ENCODE data around the gene THEM4.

The THEM4 gene

DNA sequence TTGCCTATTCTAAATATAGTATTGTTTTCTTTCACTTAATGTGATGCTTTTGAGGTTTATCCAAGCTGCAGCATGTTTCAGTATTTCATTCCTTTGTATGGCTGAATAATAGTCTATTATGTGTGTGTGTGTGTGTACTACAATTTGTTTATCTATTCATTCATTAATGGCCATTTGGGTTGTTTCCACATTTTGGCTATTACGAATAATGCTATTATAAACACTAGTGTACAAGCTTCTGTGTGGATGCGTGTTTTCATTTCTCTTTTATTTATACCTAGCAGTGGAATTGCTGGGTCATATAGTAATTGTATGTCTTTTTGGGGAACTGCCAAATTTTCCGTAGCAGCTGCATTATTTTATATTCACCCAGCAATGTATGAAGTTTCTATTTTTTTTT lies 40.8 kb downstream of the THEM4 start:
- Histone ChIP-seq H2AK5ac (ENCODE audit: low read length) (no peak overlapping the region), H3K4ac (ENCODE audit: low read depth, low read length) (no peak overlapping the region), H3K56ac (ENCODE audit: low read length) (no peak overlapping the region), H3K9ac (ENCODE audit: low read length) (no peak overlapping the region), H3K79me2 (ENCODE audit: control insufficient read depth, insufficient read depth, low read length) (no peaks in the 10 kb centered on the region), H3K4me3 (ENCODE audit: low read length) (no peak overlapping the region), H4K8ac (ENCODE audit: low read depth, low read length) (no peak overlapping the region), H3K4me1 (ENCODE audit: control insufficient read depth, low read depth, low read length) (no peaks in the 10 kb centered on the region), H3K18ac (ENCODE audit: low read length) (no peak overlapping the region), H4K5ac (ENCODE audit: low read length) (no peak overlapping the region), H3K27me3 (ENCODE audit: insufficient read depth, low read length, poor library complexity) (no peaks in the 10 kb centered on the region), H3K36me3 (ENCODE audit: control insufficient read depth, insufficient read depth, low read length) (no peaks in the 10 kb centered on the region), H3K23ac (ENCODE audit: low read length) (no peak overlapping the region), H3K79me1 (ENCODE audit: low read length) (no peaks in the 10 kb centered on the region), H2BK120ac (ENCODE audit: low read depth, low read length) (no peak overlapping the region), H3K4me2 (ENCODE audit: low read length) (no peak overlapping the region), H3K27ac (ENCODE audit: low read depth, low read length) (no peak overlapping the region), H2BK5ac (ENCODE audit: low read length) (no peak overlapping the region), H2BK15ac (replicated peaks; ENCODE audit: low read depth) (no peak overlapping the region)
- no CpG with 5 or more reads among the region's 3 CpGs for WGBS (ENCODE audit: extremely low coverage, insufficient coverage, low lambda C conversion rate)
- no peak for DNase-seq

DNA sequence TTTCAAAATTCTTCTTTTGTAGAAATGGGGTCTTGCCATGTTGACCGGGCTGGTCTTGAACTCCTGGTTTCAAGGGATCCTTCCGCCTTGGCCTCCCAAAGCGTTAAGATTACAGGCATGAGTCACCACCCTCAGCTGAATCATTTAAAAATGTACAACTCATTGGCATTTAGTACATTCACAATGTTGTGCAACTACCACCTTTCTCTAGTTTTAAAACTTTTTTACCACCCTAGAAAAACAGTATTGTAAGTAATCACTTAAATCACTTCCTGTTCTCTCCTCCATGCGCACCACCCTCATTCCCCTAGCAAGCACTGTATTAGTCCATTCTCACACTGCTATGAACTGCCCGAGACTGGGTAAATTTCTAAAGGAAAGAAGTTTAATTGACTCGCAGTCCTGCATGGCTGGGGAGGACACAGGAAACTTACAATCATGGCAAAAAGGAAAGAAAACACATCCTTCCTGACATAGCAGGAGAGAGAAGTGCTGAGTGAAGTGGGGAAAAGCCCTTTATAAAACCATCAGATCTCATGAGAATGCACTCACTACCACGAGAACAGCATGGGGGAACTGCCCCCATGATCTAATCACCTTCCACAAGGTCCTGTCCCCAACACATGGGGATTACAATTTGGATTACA lies 41.4 kb downstream of the THEM4 start:
- Histone ChIP-seq H2BK5ac (ENCODE audit: low read length) (no peak overlapping the region), H4K8ac (ENCODE audit: low read depth, low read length) (no peak overlapping the region), H3K27ac (ENCODE audit: low read depth, low read length) (no peak overlapping the region), H3K4me1 (ENCODE audit: control insufficient read depth, low read depth, low read length) (no peaks in the 10 kb centered on the region), H3K36me3 (ENCODE audit: control insufficient read depth, insufficient read depth, low read length) (no peaks in the 10 kb centered on the region), H3K79me2 (ENCODE audit: control insufficient read depth, insufficient read depth, low read length) (no peaks in the 10 kb centered on the region), H3K4ac (ENCODE audit: low read depth, low read length) (no peak overlapping the region), H3K27me3 (ENCODE audit: insufficient read depth, low read length, poor library complexity) (no peaks in the 10 kb centered on the region), H3K56ac (ENCODE audit: low read length) (no peak overlapping the region), H4K5ac (ENCODE audit: low read length) (no peak overlapping the region), H3K9ac (ENCODE audit: low read length) (no peak overlapping the region), H3K4me2 (ENCODE audit: low read length) (no peak overlapping the region), H3K79me1 (ENCODE audit: low read length) (no peaks in the 10 kb centered on the region), H3K23ac (ENCODE audit: low read length) (no peak overlapping the region), H2BK15ac (replicated peaks; ENCODE audit: low read depth) (no peak overlapping the region), H2BK120ac (ENCODE audit: low read depth, low read length) (no peak overlapping the region), H3K4me3 (ENCODE audit: low read length) (no peak overlapping the region), H3K18ac (ENCODE audit: low read length) (no peak overlapping the region), H2AK5ac (ENCODE audit: low read length) (no peak overlapping the region)
- WGBS (ENCODE audit: extremely low coverage, insufficient coverage, low lambda C conversion rate) = no CpG with 5 or more reads among the region's 7 CpGs
- no peak for DNase-seq

DNA sequence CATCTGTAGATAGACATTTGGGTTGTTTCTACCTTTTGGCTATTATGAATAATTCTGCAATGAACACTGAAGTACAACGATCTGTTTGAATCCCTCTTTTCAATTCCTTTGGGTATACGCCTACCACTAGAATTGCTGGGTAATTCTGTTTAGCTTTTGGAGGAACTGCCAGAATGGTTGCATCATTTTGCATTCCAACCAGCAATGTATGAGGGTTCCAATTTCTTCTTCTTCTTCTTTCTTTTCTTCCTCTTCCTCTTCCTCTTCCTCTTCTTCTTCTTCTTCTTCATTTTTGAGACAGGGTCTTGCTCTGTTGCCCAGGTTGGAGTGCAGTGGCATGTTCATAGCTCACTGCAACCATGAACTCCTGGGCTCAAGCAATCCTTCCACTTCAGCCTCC lies 42.0 kb downstream of the THEM4 start:
- H3K4me1 ChIP-seq (ENCODE audit: control insufficient read depth, low read depth, low read length) = no peaks in the 10 kb centered on the region
- no peak overlapping the region for H3K23ac ChIP-seq (ENCODE audit: low read length)
- H2BK120ac ChIP-seq (ENCODE audit: low read depth, low read length) = no peak overlapping the region
- H3K79me2 ChIP-seq (ENCODE audit: control insufficient read depth, insufficient read depth, low read length) = no peaks in the 10 kb centered on the region
- no peaks in the 10 kb centered on the region for H3K79me1 ChIP-seq (ENCODE audit: low read length)
- H3K36me3 ChIP-seq (ENCODE audit: control insufficient read depth, insufficient read depth, low read length) = no peaks in the 10 kb centered on the region
- H3K4me2 ChIP-seq (ENCODE audit: low read length) = no peak overlapping the region
- no CpG with 5 or more reads among the region's 2 CpGs for WGBS (ENCODE audit: extremely low coverage, insufficient coverage, low lambda C conversion rate)
- no peak overlapping the region for H3K56ac ChIP-seq (ENCODE audit: low read length)
- H3K9ac ChIP-seq (ENCODE audit: low read length) = no peak overlapping the region
- no peak overlapping the region for H4K8ac ChIP-seq (ENCODE audit: low read depth, low read length)
- no peak overlapping the region for H2AK5ac ChIP-seq (ENCODE audit: low read length)
- no peak overlapping the region for H2BK15ac ChIP-seq (replicated peaks; ENCODE audit: low read depth)
- H2BK5ac ChIP-seq (ENCODE audit: low read length) = no peak overlapping the region
- no peak for DNase-seq
- no peaks in the 10 kb centered on the region for H3K27me3 ChIP-seq (ENCODE audit: insufficient read depth, low read length, poor library complexity)
- no peak overlapping the region for H3K4ac ChIP-seq (ENCODE audit: low read depth, low read length)
- H3K4me3 ChIP-seq (ENCODE audit: low read length) = no peak overlapping the region
- H3K27ac ChIP-seq (ENCODE audit: low read depth, low read length) = no peak overlapping the region
- no peak overlapping the region for H4K5ac ChIP-seq (ENCODE audit: low read length)
- no peak overlapping the region for H3K18ac ChIP-seq (ENCODE audit: low read length)

DNA sequence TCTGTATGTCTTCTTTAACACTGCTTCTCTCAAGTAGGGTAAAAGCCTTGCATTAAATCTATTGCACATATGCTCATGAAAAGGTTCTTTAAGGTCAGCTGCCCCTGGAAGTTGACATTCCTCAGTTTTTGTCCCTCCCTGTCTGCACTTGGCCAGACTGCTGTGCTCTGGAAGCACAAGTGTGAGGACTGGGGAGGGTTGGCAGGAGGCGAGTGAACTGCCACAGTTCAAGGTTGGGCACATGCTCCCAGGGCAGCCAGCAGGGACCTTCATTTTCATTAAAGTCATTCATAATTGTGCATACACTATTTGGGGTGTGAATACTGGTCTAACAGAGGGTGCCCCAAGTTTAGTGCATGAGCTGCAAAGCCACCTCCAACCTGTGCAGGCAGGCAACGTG lies 44.9 kb downstream of the THEM4 start:
- no peak for DNase-seq
- H3K56ac ChIP-seq (ENCODE audit: low read length) = no peak overlapping the region

DNA sequence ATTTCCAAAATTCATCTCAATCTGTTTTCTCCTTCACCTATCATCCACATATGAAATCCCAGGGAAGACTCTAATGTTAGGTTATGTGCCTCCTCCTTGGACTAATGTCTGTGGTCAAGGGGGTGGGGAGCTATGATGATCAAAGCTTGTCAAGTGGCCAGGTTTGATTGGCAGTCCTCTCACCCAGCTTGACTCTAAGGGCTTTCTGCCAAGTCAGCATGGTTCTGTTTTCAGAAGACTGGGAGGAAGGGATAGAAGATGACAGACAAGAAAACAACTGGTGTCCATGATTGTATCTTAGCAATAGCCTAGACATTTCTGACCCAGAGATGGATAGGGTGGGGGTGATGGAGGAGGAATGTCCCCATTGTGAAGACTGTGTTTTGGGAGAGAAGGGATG lies 46.7 kb downstream of the THEM4 start:
- H3K18ac ChIP-seq (ENCODE audit: low read length) = no peak overlapping the region
- peaks cover 2% of the 10 kb centered on the region for H3K4me1 ChIP-seq (ENCODE audit: control insufficient read depth, low read depth, low read length)
- DNase-seq = no peak
- H3K27me3 ChIP-seq (ENCODE audit: insufficient read depth, low read length, poor library complexity) = no peaks in the 10 kb centered on the region
- H4K5ac ChIP-seq (ENCODE audit: low read length) = no peak overlapping the region
- H2AK5ac ChIP-seq (ENCODE audit: low read length) = no peak overlapping the region
- H3K23ac ChIP-seq (ENCODE audit: low read length) = no peak overlapping the region
- H3K36me3 ChIP-seq (ENCODE audit: control insufficient read depth, insufficient read depth, low read length) = no peaks in the 10 kb centered on the region
- no peak overlapping the region for H2BK5ac ChIP-seq (ENCODE audit: low read length)
- no peak overlapping the region for H2BK15ac ChIP-seq (replicated peaks; ENCODE audit: low read depth)
- H4K8ac ChIP-seq (ENCODE audit: low read depth, low read length) = no peak overlapping the region
- no peak overlapping the region for H3K4me3 ChIP-seq (ENCODE audit: low read length)
- no peak overlapping the region for H3K4ac ChIP-seq (ENCODE audit: low read depth, low read length)
- H3K4me2 ChIP-seq (ENCODE audit: low read length) = no peak overlapping the region
- H2BK120ac ChIP-seq (ENCODE audit: low read depth, low read length) = no peak overlapping the region
- H3K27ac ChIP-seq (ENCODE audit: low read depth, low read length) = no peak overlapping the region
- H3K79me2 ChIP-seq (ENCODE audit: control insufficient read depth, insufficient read depth, low read length) = no peaks in the 10 kb centered on the region
- no peaks in the 10 kb centered on the region for H3K79me1 ChIP-seq (ENCODE audit: low read length)
- no peak overlapping the region for H3K56ac ChIP-seq (ENCODE audit: low read length)
- no peak overlapping the region for H3K9ac ChIP-seq (ENCODE audit: low read length)

More for the DNA sequence above, 44.9 kb downstream of the THEM4 start:
- Histone ChIP-seq H3K27me3 (ENCODE audit: insufficient read depth, low read length, poor library complexity) (no peaks in the 10 kb centered on the region), H2AK5ac (ENCODE audit: low read length) (no peak overlapping the region), H3K4me3 (ENCODE audit: low read length) (no peak overlapping the region), H2BK120ac (ENCODE audit: low read depth, low read length) (no peak overlapping the region), H4K5ac (ENCODE audit: low read length) (no peak overlapping the region), H3K27ac (ENCODE audit: low read depth, low read length) (no peak overlapping the region), H3K79me1 (ENCODE audit: low read length) (no peaks in the 10 kb centered on the region), H4K8ac (ENCODE audit: low read depth, low read length) (no peak overlapping the region), H3K36me3 (ENCODE audit: control insufficient read depth, insufficient read depth, low read length) (no peaks in the 10 kb centered on the region), H3K4me1 (ENCODE audit: control insufficient read depth, low read depth, low read length) (peaks cover 2% of the 10 kb centered on the region), H3K4me2 (ENCODE audit: low read length) (no peak overlapping the region), H3K23ac (ENCODE audit: low read length) (no peak overlapping the region), H2BK15ac (replicated peaks; ENCODE audit: low read depth) (no peak overlapping the region), H3K79me2 (ENCODE audit: control insufficient read depth, insufficient read depth, low read length) (no peaks in the 10 kb centered on the region), H2BK5ac (ENCODE audit: low read length) (no peak overlapping the region), H3K9ac (ENCODE audit: low read length) (no peak overlapping the region), H3K18ac (ENCODE audit: low read length) (no peak overlapping the region), H3K4ac (ENCODE audit: low read depth, low read length) (no peak overlapping the region)
- WGBS (ENCODE audit: extremely low coverage, insufficient coverage, low lambda C conversion rate) = no CpG with 5 or more reads among the region's 2 CpGs

DNA sequence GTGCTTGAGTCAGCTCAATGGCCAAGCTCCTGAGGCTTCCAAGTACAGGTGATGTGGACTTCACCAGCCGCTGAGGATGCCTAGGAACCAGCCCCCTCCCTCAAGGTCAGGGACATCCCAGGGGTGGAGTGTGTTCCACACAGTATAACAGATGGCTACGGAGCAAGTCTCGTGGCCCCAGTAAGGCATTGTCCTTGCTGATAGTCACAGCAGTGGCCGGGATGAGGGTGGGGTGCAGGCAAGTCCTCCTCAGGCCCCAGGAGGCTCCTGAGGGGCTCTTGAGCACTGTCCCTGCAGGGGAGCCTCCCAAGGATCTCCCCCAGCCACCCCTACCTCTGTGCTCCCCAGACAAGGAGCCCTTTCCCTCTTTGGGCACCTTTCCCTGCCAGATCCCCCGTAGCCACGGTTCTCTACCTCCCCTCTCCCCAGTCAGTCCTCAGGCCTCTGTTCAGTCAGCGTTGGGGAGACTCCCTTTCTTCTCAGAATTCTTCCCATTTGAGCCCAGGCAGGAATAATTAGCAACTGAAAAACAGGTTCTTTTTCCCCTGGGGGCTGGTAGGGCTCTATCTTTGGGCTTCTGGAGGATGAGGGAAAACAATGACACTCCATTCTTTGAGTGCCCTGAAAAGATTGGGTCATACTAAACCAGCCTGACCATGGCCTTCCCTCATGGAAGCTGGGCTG lies 48.7 kb downstream of the THEM4 start:
- Histone ChIP-seq H3K27me3 (ENCODE audit: insufficient read depth, low read length, poor library complexity) (no peaks in the 10 kb centered on the region), H3K23ac (ENCODE audit: low read length) (no peak overlapping the region), H2AK5ac (ENCODE audit: low read length) (no peak overlapping the region), H4K8ac (ENCODE audit: low read depth, low read length) (no peak overlapping the region), H3K79me1 (ENCODE audit: low read length) (no peaks in the 10 kb centered on the region), H3K56ac (ENCODE audit: low read length) (no peak overlapping the region), H3K4me3 (ENCODE audit: low read length) (no peak overlapping the region), H3K18ac (ENCODE audit: low read length) (no peak overlapping the region), H4K5ac (ENCODE audit: low read length) (no peak overlapping the region), H3K4ac (ENCODE audit: low read depth, low read length) (no peak overlapping the region), H2BK15ac (replicated peaks; ENCODE audit: low read depth) (no peak overlapping the region), H3K27ac (ENCODE audit: low read depth, low read length) (no peak overlapping the region), H2BK5ac (ENCODE audit: low read length) (no peak overlapping the region), H3K36me3 (ENCODE audit: control insufficient read depth, insufficient read depth, low read length) (no peaks in the 10 kb centered on the region), H3K4me1 (ENCODE audit: control insufficient read depth, low read depth, low read length) (peaks cover 2% of the 10 kb centered on the region), H3K9ac (ENCODE audit: low read length) (no peak overlapping the region), H3K4me2 (ENCODE audit: low read length) (no peak overlapping the region), H3K79me2 (ENCODE audit: control insufficient read depth, insufficient read depth, low read length) (no peaks in the 10 kb centered on the region), H2BK120ac (ENCODE audit: low read depth, low read length) (no peak overlapping the region)
- no CpG with 5 or more reads among the region's 7 CpGs for WGBS (ENCODE audit: extremely low coverage, insufficient coverage, low lambda C conversion rate)
- DNase-seq = peak; percentile 81
